ENCODE results near the gene PRKRIP1.

PRKRIP1 gene

GRCh38 chr7:102453319-102453718, 57.2 kb downstream of the PRKRIP1 start:
- Histone ChIP-seq H3K4me3 (ENCODE audit: low read depth, low read length) (no peak overlapping the region), H3K27ac (ENCODE audit: extremely low read depth, low read depth, low read length) (no peak overlapping the region), H3K9me3 (ENCODE audit: control insufficient read depth, insufficient read depth, low read depth, low read length) (no peaks in the 10 kb centered on the region), H3K4me1 (ENCODE audit: control insufficient read depth, insufficient read depth, low read length) (peaks cover 3% of the 10 kb centered on the region; the same call in 1 of the 2 replicates), H3K36me3 (ENCODE audit: control insufficient read depth in 2 of 2, insufficient read depth in 1 of 2, low read length in 2 of 2) (peaks cover 5 to 17% of the 10 kb centered on the region in 2 experiments; a peak in 2 of 3 replicates)
- CTCF ChIA-PET = interaction anchor here (2.0 kb wide), 1 partner anchor 49 kb away, joined by 9 read pairs; no protein-coding TSS in a partner anchor
- TF ChIP-seq ZNF280D (tag by site-specific recombination; IDR thresholded peaks at IDR 0.05) (no peak), ZNF558 (tag by site-specific recombination; IDR thresholded peaks at IDR 0.05) (no peak), ZNF114 (tag by site-specific recombination; IDR thresholded peaks at IDR 0.05) (no peak), ZNF341 (tag by site-specific recombination; IDR thresholded peaks at IDR 0.05; ENCODE audit: low read depth) (no peak), ZBTB21 (tag by site-specific recombination; IDR thresholded peaks at IDR 0.05) (no peak), REPIN1 (tag by site-specific recombination; IDR thresholded peaks at IDR 0.05; ENCODE audit: low read depth) (no peak), ZNF239 (tag by site-specific recombination; IDR thresholded peaks at IDR 0.05) (no peak), PRDM10 (tag by site-specific recombination; IDR thresholded peaks at IDR 0.05) (no peak), ZNF785 (tag by site-specific recombination; IDR thresholded peaks at IDR 0.05) (no peak), SP3 (tag by site-specific recombination; IDR thresholded peaks at IDR 0.05) (no peak), OVOL3 (tag by site-specific recombination; IDR thresholded peaks at IDR 0.05) (no peak), ZSCAN16 (tag by site-specific recombination; IDR thresholded peaks at IDR 0.05) (no peak), YY2 (tag by site-specific recombination; IDR thresholded peaks at IDR 0.05) (no peak), ZNF76 (tag by site-specific recombination; IDR thresholded peaks at IDR 0.05; ENCODE audit: borderline replicate concordance, low read depth) (no peak), SP2 (tag by site-specific recombination; IDR thresholded peaks at IDR 0.05) (no peak), ZNF2 (tag by site-specific recombination; IDR thresholded peaks at IDR 0.05) (no peak), ZNF140 (tag by site-specific recombination; IDR thresholded peaks at IDR 0.05) (no peak), PRDM2 (tag by site-specific recombination; IDR thresholded peaks at IDR 0.05; ENCODE audit: borderline replicate concordance) (no peak), ZNF16 (tag by site-specific recombination; IDR thresholded peaks at IDR 0.05; ENCODE audit: low read depth) (no peak), ZNF398 (tag by site-specific recombination; IDR thresholded peaks at IDR 0.05) (no peak)
- POLR2A ChIA-PET = no interaction called here
